Right renal pelvis (tissue), 4 donors: Measurements from ENCODE around the gene PKMYT1. TPM values are rescaled to one million over a fixed set of nuclear protein-coding genes. Genes with fewer than 3 reads are reported as not detected.
"Not testable (repeated sequence)": the region's sequence is repeated elsewhere in the genome, so short reads cannot be mapped to it uniquely, and the experiment has no call there.

Experiments used
- DNase-seq, 4 donors: peaks; one replicate each; pipeline ENCODE4 v3.0.0-alpha.2; 2013; ENCODE audit warnings: low read depth in 4 of 4, low spot score in 3 of 4, missing footprints in 1 of 4
- polyA plus RNA-seq, 4 donors: library from polyadenylated mRNA; unstranded; fragments of 120-200 nt; gene quantifications; one replicate each; pipeline ENCODE4 v1.2.1, GENCODE V29; 2013; ENCODE audit not compliant: insufficient read length in 4 of 4

Gene PKMYT1
- polyA plus RNA-seq, 4 donors, result 10.4 to 19.2 (median 14.2) TPM

GRCh38 chr16:2963723-2964474 lies 16.3 kb downstream of the PKMYT1 start, which contains the start of gene KREMEN2:
KREMEN2 (plus strand) TSS chr16:2964275; CDS start chr16:2964521, 246 bp downstream.
- no peak for DNase-seq

GRCh38 chr16:2963074-2963722 lies 17.0 kb downstream of the PKMYT1 start:
- no peak for DNase-seq

GRCh38 chr16:2962334-2963073 lies 17.7 kb downstream of the PKMYT1 start:
- DNase-seq, result no peak

GRCh38 chr16:2960183-2961010 lies 19.8 kb downstream of the PKMYT1 start:
- no peak for DNase-seq

- DNase-seq, result no peak
These were observed 21.0 kb downstream of the PKMYT1 start for GRCh38 chr16:2959206-2959605.

GRCh38 chr16:2956579-2956956 lies 23.7 kb downstream of the PKMYT1 start:
- no peak for DNase-seq

GRCh38 chr16:2955779-2956578 lies 24.3 kb downstream of the PKMYT1 start:
- no peak for DNase-seq

- DNase-seq, result no peak
These were observed 24.8 kb downstream of the PKMYT1 start for GRCh38 chr16:2955438-2955778.

- no peak for DNase-seq
These were observed 25.4 kb downstream of the PKMYT1 start for GRCh38 chr16:2954656-2955381.

- no peak for DNase-seq
These were observed 26.3 kb downstream of the PKMYT1 start for GRCh38 chr16:2953706-2954627.

- no peak for DNase-seq
These were observed 27.6 kb downstream of the PKMYT1 start for GRCh38 chr16:2952679-2953078.

- DNase-seq, result no peak
These were observed 29.5 kb downstream of the PKMYT1 start for GRCh38 chr16:2950773-2951172.

GRCh38 chr16:2950353-2950724 lies 29.9 kb downstream of the PKMYT1 start:
- no peak for DNase-seq

- DNase-seq, result no peak
These were observed 30.4 kb downstream of the PKMYT1 start for GRCh38 chr16:2949705-2950352.

GRCh38 chr16:2948807-2949704 lies 31.2 kb downstream of the PKMYT1 start:
- DNase-seq, result no peak

GRCh38 chr16:2946649-2947048 lies 33.6 kb downstream of the PKMYT1 start:
- no peak for DNase-seq

- not testable (repeated sequence) for DNase-seq
These were observed 36.5 kb downstream of the PKMYT1 start for GRCh38 chr16:2943716-2944115.
